LNCAP (cell line): ENCODE data around the gene MSI2.

Source experiments
- TF ChIP-seq, protein P1 (sequence below): fragments of 450-650 bp; IDR thresholded peaks from 2 replicates; pipeline ENCODE4 v1.5.1; 2017; ENCODE audit warnings: mild to moderate bottlenecking

MSI2 gene

DNA sequence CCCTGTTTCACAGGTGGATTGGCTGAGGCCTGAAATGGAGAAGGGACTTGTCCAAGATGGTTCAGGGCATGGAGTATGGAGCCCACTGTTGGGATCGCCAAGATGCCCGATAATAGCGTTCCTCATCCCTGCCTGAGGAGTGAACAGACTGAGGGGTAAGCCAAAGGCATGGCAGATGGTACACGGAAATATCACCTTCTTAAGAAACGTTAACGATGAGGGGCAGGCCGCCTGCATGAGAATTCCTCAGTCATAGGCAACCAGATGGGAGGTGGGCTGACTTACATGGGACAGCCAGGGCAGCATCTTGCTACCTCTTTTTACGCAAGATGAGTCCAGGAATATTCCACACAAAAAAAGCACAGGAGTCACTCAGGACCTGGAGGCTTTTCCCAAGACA lies 300.7 kb downstream of the MSI2 start:
- TF ChIP-seq, protein P1, sequence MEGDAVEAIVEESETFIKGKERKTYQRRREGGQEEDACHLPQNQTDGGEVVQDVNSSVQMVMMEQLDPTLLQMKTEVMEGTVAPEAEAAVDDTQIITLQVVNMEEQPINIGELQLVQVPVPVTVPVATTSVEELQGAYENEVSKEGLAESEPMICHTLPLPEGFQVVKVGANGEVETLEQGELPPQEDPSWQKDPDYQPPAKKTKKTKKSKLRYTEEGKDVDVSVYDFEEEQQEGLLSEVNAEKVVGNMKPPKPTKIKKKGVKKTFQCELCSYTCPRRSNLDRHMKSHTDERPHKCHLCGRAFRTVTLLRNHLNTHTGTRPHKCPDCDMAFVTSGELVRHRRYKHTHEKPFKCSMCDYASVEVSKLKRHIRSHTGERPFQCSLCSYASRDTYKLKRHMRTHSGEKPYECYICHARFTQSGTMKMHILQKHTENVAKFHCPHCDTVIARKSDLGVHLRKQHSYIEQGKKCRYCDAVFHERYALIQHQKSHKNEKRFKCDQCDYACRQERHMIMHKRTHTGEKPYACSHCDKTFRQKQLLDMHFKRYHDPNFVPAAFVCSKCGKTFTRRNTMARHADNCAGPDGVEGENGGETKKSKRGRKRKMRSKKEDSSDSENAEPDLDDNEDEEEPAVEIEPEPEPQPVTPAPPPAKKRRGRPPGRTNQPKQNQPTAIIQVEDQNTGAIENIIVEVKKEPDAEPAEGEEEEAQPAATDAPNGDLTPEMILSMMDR, result no peak

DNA sequence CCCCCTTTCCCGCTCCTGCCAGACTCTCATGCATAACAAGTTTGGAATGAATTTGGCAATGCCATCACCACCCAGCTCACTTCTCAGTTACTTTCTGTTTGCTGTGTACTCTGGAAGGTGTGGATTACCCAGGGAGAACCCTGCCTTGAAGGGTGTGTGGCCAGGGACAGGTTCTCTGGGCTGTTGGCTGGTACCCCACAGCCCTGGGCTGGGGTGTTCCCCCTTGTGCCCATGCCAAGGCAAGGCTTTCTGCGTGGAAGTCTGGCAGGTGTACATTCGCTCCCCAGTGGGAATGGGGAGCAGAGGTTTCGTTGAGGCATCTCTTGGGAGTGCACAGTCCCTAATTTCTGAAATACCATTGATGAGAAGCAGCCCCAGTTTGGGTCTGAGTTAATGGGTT lies 301.1 kb downstream of the MSI2 start:
- TF ChIP-seq, protein P1, result no peak

DNA sequence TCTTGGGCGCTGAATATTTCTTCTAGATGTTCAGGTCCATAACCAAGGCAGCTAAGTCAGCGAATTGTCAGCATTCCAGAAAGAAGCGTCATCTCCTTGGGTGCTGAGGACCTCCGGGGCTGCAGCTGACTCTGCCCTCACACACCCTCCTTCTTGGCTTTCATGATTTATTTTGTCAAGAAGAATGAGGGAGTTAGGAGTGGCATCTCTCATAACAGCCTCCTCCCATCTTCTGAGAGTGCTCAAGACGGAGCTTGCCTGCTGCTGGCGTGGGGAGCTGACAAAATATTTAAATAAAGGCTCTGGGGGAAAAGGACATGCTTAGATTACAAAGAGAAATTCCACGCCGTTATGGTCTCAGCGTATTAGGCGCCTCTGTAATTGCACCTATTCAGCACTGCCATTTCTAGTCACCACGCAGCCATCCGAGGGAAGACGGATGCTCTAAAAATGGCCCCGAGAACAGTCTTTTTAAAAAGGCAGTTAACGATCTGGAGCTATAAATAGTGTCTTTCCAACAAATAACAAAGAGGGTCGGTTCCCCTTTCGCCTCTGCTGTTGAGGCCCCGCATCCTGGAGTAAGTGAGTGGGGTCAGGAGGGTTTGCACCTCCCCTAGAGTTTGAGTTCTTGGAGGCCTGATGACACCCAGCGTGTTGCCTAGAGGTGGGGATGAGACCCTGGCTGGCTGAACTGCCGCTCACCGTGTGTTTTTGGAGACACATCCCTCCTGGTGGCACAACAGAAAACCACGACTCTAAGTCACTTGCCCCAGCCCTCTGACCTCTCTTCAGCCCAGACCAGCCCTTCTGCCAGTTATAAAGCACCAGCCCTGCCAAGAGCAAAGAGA lies 301.7 kb downstream of the MSI2 start:
- TF ChIP-seq, protein P1, result no peak

DNA sequence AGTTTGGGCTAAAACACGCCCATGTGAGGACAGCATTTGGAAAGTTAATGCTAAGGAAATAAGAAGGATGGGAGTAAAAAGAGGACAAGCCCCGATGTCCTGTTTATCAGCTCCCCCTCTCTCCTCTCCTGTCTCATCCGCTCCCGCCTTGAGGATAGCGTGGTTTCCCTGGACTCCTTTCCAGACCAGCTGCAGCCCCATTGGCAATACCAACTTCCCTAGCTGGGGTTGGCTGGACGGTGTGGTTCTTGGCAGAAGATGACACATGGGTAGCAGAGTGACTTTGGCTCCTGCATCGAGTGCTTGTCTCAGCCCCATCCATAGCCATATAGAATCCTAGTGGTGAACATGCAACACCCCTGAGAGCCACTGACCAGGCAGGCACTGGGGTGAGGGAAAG lies 302.9 kb downstream of the MSI2 start:
- TF ChIP-seq, protein P1, result no peak

DNA sequence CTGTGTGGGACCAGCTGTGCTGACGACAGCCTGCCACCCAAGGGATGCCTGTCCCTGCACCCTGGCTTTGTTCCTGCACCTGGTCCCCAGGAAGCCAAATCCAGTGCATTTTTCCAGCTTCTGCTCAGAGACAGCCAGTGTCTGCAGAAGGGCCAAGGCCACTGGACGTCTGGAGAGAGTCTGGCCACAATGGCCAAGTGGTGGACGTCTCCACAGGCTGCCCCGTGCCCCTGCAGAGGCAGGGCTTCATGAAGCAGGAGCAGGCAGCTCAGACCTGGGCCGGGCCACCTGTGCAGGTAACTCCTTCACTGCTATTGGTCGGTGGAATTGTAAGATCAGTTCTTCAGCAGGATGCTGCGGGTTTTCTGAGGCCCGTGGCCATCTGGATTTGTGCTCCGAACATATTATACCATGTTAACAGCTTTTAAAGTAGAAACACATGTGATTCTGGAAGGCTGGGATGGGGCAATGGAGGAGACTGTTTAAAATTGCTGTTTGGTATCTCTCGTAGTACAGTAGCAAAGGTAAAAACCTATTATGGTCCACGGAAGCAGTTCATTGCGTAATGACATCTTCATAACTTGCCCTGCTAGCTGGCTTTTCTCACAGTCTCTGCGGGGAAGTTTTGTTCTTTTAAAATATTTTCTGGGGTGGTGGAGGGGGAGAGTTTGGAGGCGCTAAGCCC lies 303.5 kb downstream of the MSI2 start:
- TF ChIP-seq, protein P1, result no peak

DNA sequence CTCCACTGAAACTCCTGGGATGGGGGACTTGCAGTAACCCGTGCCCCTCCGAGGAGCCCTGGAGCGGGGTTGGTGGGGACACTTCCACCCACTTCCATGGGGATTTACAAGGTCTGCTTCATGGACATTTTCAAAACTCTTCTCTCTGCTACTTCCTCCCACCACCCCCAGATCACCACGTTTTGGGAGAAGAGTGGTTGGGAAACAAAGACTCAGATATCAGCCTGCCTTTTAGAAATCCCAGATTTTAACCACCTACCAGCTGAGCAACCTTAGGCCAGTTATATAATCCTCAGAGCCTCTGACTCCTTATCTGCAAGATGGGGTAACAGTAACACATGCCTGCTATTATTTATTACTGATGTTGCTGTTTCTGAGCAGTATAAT lies 304.0 kb downstream of the MSI2 start:
- TF ChIP-seq, protein P1, result no peak

DNA sequence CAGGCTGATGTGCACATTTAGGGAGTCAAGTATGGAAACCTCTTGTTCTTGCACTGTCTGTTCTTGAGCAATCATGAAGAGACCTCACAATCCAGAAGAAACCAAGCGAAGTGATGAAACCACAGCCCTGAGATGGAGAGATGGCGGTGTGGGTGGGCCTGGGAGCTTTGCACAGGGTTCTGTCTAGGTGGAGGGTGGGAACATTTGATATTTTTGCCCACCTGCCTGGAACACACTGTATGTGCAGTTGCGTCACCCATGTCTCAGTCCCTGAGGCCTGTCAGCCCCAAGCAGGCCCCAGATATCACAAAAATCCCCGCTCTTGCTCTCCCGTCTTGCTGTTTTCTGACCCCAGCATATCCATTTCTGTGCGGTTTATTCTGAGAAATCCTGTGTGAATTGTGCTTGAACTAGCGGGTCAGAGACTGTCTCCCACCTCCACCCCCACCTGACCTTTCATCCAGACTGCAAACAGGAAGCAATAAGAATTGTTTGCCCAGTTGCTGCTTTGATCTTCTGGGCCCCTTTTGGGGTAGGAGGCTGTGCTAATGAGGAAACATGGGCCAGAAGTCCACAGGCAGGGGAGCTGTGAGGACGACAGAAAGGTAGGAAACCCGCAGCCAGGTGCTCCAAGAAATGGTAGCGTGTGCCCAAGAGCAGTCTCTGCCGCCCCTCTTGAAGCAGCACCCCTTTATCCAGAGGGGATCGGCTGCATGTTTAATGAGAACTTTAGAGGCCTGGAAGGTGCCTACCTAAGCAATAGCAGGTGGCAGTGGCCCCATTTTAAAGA lies 304.9 kb downstream of the MSI2 start:
- TF ChIP-seq, protein P1, result no peak
